ENCODE measurements around the gene MYZAP. TPM values are rescaled to one million over a fixed set of nuclear protein-coding genes. Genes with fewer than 3 reads are reported as not detected.
A peak's percentile ranks its signal among the peaks of the same experiment; 100 is the strongest.

MYZAP gene
- total RNA-seq, 1 experiment from 2014 or later, result 5.9 TPM

DNA sequence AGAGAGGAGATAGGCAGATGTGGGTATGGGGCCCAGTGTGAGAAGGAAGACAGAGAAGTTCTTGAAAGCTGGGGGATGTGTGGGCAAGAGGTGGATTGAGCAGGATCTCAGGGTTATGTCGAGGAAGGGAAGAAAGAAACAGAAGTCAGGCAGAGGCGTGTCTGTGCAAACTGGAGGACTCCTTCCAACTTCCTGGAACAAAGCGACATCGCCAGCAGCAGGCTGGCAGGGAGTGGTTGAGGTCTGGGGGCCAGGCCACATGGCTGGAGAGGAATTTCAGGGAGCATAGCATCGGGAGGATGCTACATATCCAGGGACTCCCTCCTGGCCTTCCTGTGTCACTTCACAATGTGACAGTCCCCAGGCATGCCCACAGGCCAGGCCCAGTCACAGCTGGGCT, 42.9 kb upstream of the MYZAP start:
- no peaks in the 10 kb centered on the region for H3K79me2 ChIP-seq (ENCODE audit: low read depth)
- no peaks in the 10 kb centered on the region for H3K27me3 ChIP-seq (ENCODE audit: insufficient read depth, low read depth)
- H3K4me2 ChIP-seq, result no peak overlapping the region
- no peak for TF ChIP-seq CTCF (conservative IDR thresholded peaks at IDR 0.05)
- no peak for TF ChIP-seq EZH2 (IDR thresholded peaks at IDR 0.05; ENCODE audit: low read depth)
- intact Hi-C loops (cut with micrococcal nuclease; ENCODE audit: unreplicated experiment), result no loop called here
- H3F3A ChIP-seq (ENCODE audit: insufficient read depth, low read depth), result peaks cover 16% of the 10 kb centered on the region
- POLR2A ChIA-PET (ENCODE audit: unreplicated experiment), result no interaction called here
- DNase-seq, result no peak
- H4K20me1 ChIP-seq (ENCODE audit: insufficient read depth), result no peaks in the 10 kb centered on the region
- H3K9me2 ChIP-seq (ENCODE audit: insufficient read depth), result no peaks in the 10 kb centered on the region
- CTCF ChIA-PET, result interaction anchor here (0.7 kb wide), 1 partner anchor 118 kb away, joined by 5 read pairs; no protein-coding TSS in a partner anchor
- H3K36me3 ChIP-seq (ENCODE audit: low read depth), result no peaks in the 10 kb centered on the region
- no peaks in the 10 kb centered on the region for H3K9me3 ChIP-seq (ENCODE audit: insufficient read depth, low read depth)
- BruUV-seq (replicated peaks), result no TSS peak
- H2AFZ ChIP-seq, result no peak overlapping the region
- H3K27ac ChIP-seq, result no peak overlapping the region
- peaks cover 28% of the 10 kb centered on the region for H3K4me1 ChIP-seq (replicated peaks; ENCODE audit: insufficient read depth)
- no peak overlapping the region for H3K4me3 ChIP-seq

DNA sequence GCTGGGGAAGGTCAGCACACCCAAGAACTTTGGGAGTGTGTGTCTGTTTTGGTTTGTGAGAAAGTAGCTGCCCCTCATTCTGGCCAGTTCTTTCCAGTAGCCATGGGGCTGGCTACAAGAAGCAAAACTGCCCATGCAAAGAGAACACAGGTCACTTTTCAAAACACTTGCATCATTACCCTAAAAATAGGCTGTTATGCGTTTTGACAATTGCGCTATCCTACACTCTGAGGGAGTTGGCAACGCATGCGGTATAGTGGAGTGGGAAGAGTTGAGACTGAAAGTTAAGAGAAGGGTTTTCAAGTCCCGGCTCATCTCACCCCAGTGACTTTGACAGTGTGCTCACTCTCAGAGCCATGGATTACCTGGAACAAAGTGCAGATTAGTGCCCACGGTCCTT, 41.8 kb upstream of the MYZAP start:
- CTCF ChIA-PET, result interaction anchor here (0.6 to 1.2 kb wide), 2 partner anchors 8 to 312 kb away, joined by 3 to 7 read pairs; no protein-coding TSS in a partner anchor
- Histone ChIP-seq H3K4me3 (no peak overlapping the region), H3F3A (ENCODE audit: insufficient read depth, low read depth) (peaks cover 16% of the 10 kb centered on the region), H4K20me1 (ENCODE audit: insufficient read depth) (no peaks in the 10 kb centered on the region), H3K4me2 (no peak overlapping the region), H3K36me3 (ENCODE audit: low read depth) (no peaks in the 10 kb centered on the region), H2AFZ (no peak overlapping the region), H3K9me2 (ENCODE audit: insufficient read depth) (no peaks in the 10 kb centered on the region), H3K9me3 (ENCODE audit: insufficient read depth, low read depth) (no peaks in the 10 kb centered on the region), H3K27ac (no peak overlapping the region), H3K79me2 (ENCODE audit: low read depth) (no peaks in the 10 kb centered on the region), H3K27me3 (ENCODE audit: insufficient read depth, low read depth) (no peaks in the 10 kb centered on the region), H3K4me1 (replicated peaks; ENCODE audit: insufficient read depth) (peaks cover 28% of the 10 kb centered on the region)
- BruUV-seq (replicated peaks), result no TSS peak
- TF ChIP-seq CTCF (conservative IDR thresholded peaks at IDR 0.05), result no peak
- no peak for TF ChIP-seq EZH2 (IDR thresholded peaks at IDR 0.05; ENCODE audit: low read depth)
- intact Hi-C loops (cut with micrococcal nuclease; ENCODE audit: unreplicated experiment), result no loop called here
- no peak for DNase-seq
- POLR2A ChIA-PET (ENCODE audit: unreplicated experiment), result interaction anchor here (0.6 kb wide), 2 partner anchors 53 to 156 kb away, joined by 3 to 5 read pairs; partner anchors contain the start of gene POLR2M

GRCh38 chr15:57550640-57551039, 41.1 kb upstream of the MYZAP start:
- CTCF ChIA-PET, result interaction anchor here (0.6 to 1.2 kb wide), 2 partner anchors 9 to 1054 kb away, joined by 3 to 7 read pairs; no protein-coding TSS in a partner anchor
- H3K27ac ChIP-seq, result peak overlapping the region; percentile 71; the same call in 1 of the 2 replicates
- no peaks in the 10 kb centered on the region for H3K9me3 ChIP-seq (ENCODE audit: insufficient read depth, low read depth)
- H3K4me2 ChIP-seq, result no peak overlapping the region
- no peak overlapping the region for H3K4me3 ChIP-seq
- POLR2A ChIA-PET (ENCODE audit: unreplicated experiment), result interaction anchor here (0.6 kb wide), 1 partner anchor 156 kb away, joined by 5 read pairs; the partner anchor contains the start of gene POLR2M
- H3K4me1 ChIP-seq (replicated peaks; ENCODE audit: insufficient read depth), result peaks cover 28% of the 10 kb centered on the region
- no TSS peak for BruUV-seq (replicated peaks)
- peak in 1 of 2 experiments; percentile 69 for DNase-seq
- H3K9me2 ChIP-seq (ENCODE audit: insufficient read depth), result no peaks in the 10 kb centered on the region
- peaks cover 16% of the 10 kb centered on the region for H3F3A ChIP-seq (ENCODE audit: insufficient read depth, low read depth)
- intact Hi-C loops (cut with micrococcal nuclease; ENCODE audit: unreplicated experiment), result no loop called here
- H3K36me3 ChIP-seq (ENCODE audit: low read depth), result no peaks in the 10 kb centered on the region
- H4K20me1 ChIP-seq (ENCODE audit: insufficient read depth), result no peaks in the 10 kb centered on the region
- no peaks in the 10 kb centered on the region for H3K27me3 ChIP-seq (ENCODE audit: insufficient read depth, low read depth)
- TF ChIP-seq EZH2 (IDR thresholded peaks at IDR 0.05; ENCODE audit: low read depth), result no peak
- TF ChIP-seq CTCF (conservative IDR thresholded peaks at IDR 0.05), result no peak
- H2AFZ ChIP-seq, result no peak overlapping the region
- no peaks in the 10 kb centered on the region for H3K79me2 ChIP-seq (ENCODE audit: low read depth)

Data from PC-9 (cell line).